GM12892 (cell line): ENCODE measurements around the gene RGS5.

Source experiments
- POLR2A ChIP-seq: IDR thresholded peaks from 2 replicates; pipeline ENCODE4 v1.6.1; 2011; ENCODE audit warnings: low read depth, low read length, control low read depth
- TAF1 ChIP-seq: IDR thresholded peaks from 2 replicates; pipeline ENCODE4 v1.6.1; 2011; ENCODE audit warnings: low read depth, mild to moderate bottlenecking, control low read depth, low read length, borderline replicate concordance

- TF ChIP-seq POLR2A (no peak), TAF1 (no peak)
Observed at GRCh38 chr1:163227126-163227525, 24.4 kb upstream of the RGS5 start.
